Measurements from ENCODE around the gene C1orf52.

Gene C1orf52

DNA sequence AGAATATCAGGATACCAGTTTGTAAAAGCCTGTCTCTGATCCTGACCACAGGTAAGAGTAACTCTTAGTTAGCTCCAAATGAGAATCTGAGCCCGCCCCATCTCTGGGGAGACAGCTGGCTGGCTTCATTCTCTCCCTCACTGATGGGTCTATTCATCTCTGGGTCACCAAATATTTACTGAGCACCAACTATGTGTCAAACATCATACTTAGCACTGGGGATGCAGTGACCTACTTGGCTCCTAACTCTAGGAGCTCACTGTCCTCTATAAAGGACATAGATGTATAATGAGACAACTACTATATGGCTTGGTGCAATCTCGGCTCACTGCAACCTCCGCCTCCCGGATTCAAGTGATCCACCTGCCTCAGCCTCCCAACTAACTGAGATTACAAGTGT is 46.8 kb upstream of the C1orf52 start:
- Histone ChIP-seq H3K36me3 (ENCODE audit: control insufficient read depth, low read length) (no peaks in the 10 kb centered on the region), H4K20me1 (ENCODE audit: control insufficient read depth, insufficient read depth, low read depth, low read length) (no peaks in the 10 kb centered on the region)
- TF ChIP-seq EZH2phosphoT487 (IDR thresholded peaks at IDR 0.05; ENCODE audit: borderline replicate concordance, low read length): no peak
- TF ChIP-seq, protein P1, sequence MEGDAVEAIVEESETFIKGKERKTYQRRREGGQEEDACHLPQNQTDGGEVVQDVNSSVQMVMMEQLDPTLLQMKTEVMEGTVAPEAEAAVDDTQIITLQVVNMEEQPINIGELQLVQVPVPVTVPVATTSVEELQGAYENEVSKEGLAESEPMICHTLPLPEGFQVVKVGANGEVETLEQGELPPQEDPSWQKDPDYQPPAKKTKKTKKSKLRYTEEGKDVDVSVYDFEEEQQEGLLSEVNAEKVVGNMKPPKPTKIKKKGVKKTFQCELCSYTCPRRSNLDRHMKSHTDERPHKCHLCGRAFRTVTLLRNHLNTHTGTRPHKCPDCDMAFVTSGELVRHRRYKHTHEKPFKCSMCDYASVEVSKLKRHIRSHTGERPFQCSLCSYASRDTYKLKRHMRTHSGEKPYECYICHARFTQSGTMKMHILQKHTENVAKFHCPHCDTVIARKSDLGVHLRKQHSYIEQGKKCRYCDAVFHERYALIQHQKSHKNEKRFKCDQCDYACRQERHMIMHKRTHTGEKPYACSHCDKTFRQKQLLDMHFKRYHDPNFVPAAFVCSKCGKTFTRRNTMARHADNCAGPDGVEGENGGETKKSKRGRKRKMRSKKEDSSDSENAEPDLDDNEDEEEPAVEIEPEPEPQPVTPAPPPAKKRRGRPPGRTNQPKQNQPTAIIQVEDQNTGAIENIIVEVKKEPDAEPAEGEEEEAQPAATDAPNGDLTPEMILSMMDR (IDR thresholded peaks at IDR 0.05; ENCODE audit: low read depth, low read length, poor library complexity, severe bottlenecking): no peak

DNA sequence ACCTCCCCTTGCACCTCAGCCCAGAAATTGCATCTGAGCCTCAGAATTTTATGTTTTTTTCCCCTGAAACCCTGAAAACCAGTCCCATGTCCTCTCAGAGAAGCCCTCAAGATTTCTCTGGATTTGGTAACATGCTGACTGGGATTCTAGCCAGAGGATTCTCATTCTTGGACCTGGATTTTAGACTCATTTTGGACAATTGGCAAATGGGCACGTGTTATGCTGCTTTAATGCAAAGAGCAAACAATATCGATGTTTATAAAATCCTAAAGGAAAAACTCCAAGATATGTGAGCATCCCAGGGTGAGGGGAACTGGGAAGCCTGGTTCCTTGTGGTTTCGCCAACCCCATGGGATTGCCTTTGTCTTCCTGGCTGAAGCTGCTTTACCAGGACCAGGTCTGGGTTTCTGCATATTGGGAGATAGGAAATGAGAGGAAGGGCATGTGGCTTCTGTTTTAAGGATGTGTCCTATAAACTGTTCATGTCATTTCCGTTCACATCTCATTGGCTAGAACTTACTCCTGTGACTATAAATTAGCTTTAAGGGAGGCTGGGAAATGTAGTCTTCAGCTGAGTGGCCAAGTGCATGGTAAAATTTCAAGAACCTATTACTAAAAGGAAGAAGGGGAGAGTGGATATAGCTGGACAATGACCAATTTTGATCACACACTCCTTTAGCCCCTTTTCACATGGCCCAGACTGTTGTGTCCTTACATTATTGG is 44.1 kb upstream of the C1orf52 start:
- TF ChIP-seq, protein P1 (IDR thresholded peaks at IDR 0.05; ENCODE audit: low read depth, low read length, poor library complexity, severe bottlenecking): no peak
- no peak for TF ChIP-seq EZH2phosphoT487 (IDR thresholded peaks at IDR 0.05; ENCODE audit: borderline replicate concordance, low read length)
- peaks cover 4% of the 10 kb centered on the region for H3K4me1 ChIP-seq (ENCODE audit: control insufficient read depth, low read length)
- H3K27me3 ChIP-seq (ENCODE audit: control insufficient read depth, low read length): peaks cover 8% of the 10 kb centered on the region
- no peaks in the 10 kb centered on the region for H3F3A ChIP-seq (ENCODE audit: control insufficient read depth, insufficient read depth)
- no peak overlapping the region for H3K4me3 ChIP-seq (ENCODE audit: low read length)
- no peaks in the 10 kb centered on the region for H3K79me2 ChIP-seq (ENCODE audit: control insufficient read depth, low read length)
- H3K4me2 ChIP-seq (ENCODE audit: low read length): no peak overlapping the region
- H3K9me3 ChIP-seq (ENCODE audit: control insufficient read depth, insufficient read depth, low read length): no peaks in the 10 kb centered on the region
- H3K9me2 ChIP-seq (replicated peaks; ENCODE audit: control insufficient read depth, low read length): no peaks in the 10 kb centered on the region
- H3K36me3 ChIP-seq (ENCODE audit: control insufficient read depth, low read length): no peaks in the 10 kb centered on the region
- H3K27ac ChIP-seq (ENCODE audit: low read depth, low read length): no peak overlapping the region
- no peaks in the 10 kb centered on the region; the same call in 1 of the 2 replicates for H4K20me1 ChIP-seq (ENCODE audit: control insufficient read depth, insufficient read depth, low read depth, low read length)

More for the DNA sequence above, 46.8 kb upstream of the C1orf52 start:
- Histone ChIP-seq H3K27ac (ENCODE audit: low read depth, low read length) (no peak overlapping the region), H3F3A (ENCODE audit: control insufficient read depth, insufficient read depth) (no peaks in the 10 kb centered on the region), H3K27me3 (ENCODE audit: control insufficient read depth, low read length) (peaks cover 11% of the 10 kb centered on the region), H3K9me2 (replicated peaks; ENCODE audit: control insufficient read depth, low read length) (no peaks in the 10 kb centered on the region), H3K4me2 (ENCODE audit: low read length) (no peak overlapping the region), H3K79me2 (ENCODE audit: control insufficient read depth, low read length) (no peaks in the 10 kb centered on the region), H3K4me3 (ENCODE audit: low read length) (no peak overlapping the region), H3K9me3 (ENCODE audit: control insufficient read depth, insufficient read depth, low read length) (no peaks in the 10 kb centered on the region), H3K4me1 (ENCODE audit: control insufficient read depth, low read length) (peaks cover 5% of the 10 kb centered on the region)

DNA sequence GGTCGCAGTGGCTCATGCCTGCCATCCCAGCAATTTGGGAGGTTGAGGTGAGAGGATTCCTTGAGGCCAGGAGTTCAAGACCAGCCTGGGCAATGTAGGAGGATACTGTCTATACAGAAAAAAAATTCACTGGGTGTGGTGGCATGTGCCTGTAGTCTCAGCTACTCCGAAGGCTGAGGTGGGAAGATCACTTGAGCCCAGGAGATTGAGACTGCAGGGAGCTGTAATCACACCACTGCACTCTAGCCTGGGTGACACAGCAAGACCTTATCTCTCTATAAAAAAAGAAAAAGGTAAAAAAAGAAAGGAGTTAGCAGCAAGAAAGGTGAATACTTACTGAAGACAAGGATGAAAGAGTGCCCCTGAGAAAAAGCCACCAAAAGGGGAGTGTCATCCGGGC is 40.7 kb upstream of the C1orf52 start:
- Histone ChIP-seq H3K79me2 (ENCODE audit: control insufficient read depth, low read length) (no peaks in the 10 kb centered on the region), H3K4me1 (ENCODE audit: control insufficient read depth, low read length) (peaks cover 7% of the 10 kb centered on the region), H3K4me3 (ENCODE audit: low read length) (no peak overlapping the region), H4K20me1 (ENCODE audit: control insufficient read depth, insufficient read depth, low read depth, low read length) (no peaks in the 10 kb centered on the region; the same call in 1 of the 2 replicates), H3K9me3 (ENCODE audit: control insufficient read depth, insufficient read depth, low read length) (no peaks in the 10 kb centered on the region), H3F3A (ENCODE audit: control insufficient read depth, insufficient read depth) (no peaks in the 10 kb centered on the region), H3K27ac (ENCODE audit: low read depth, low read length) (no peak overlapping the region), H3K27me3 (ENCODE audit: control insufficient read depth, low read length) (peaks cover 24% of the 10 kb centered on the region), H3K36me3 (ENCODE audit: control insufficient read depth, low read length) (no peaks in the 10 kb centered on the region), H3K4me2 (ENCODE audit: low read length) (no peak overlapping the region), H3K9me2 (replicated peaks; ENCODE audit: control insufficient read depth, low read length) (no peaks in the 10 kb centered on the region)
- TF ChIP-seq, protein P1 (IDR thresholded peaks at IDR 0.05; ENCODE audit: low read depth, low read length, poor library complexity, severe bottlenecking): no peak
- no peak for TF ChIP-seq EZH2phosphoT487 (IDR thresholded peaks at IDR 0.05; ENCODE audit: borderline replicate concordance, low read length)
